ENCODE results near the gene GRAP2.
"Not testable (repeated sequence)": the region's sequence is repeated elsewhere in the genome, so short reads cannot be mapped to it uniquely, and the experiment has no call there.

Gene GRAP2

GRCh38 chr22:39970742-39971141, 69.9 kb downstream of the GRAP2 start:
- no peak for DNase-seq

GRCh38 chr22:39972641-39973040, 71.8 kb downstream of the GRAP2 start:
- DNase-seq: no peak

GRCh38 chr22:39973656-39974055, 72.8 kb downstream of the GRAP2 start:
- no peak for DNase-seq

- DNase-seq: no peak
Measured at GRCh38 chr22:39974065-39974464, 73.2 kb downstream of the GRAP2 start.

- no peak for DNase-seq
Measured at GRCh38 chr22:39979048-39979447, 78.2 kb downstream of the GRAP2 start.

- DNase-seq: no peak
Measured at GRCh38 chr22:39979458-39979857, 78.6 kb downstream of the GRAP2 start.

- no peak for DNase-seq
Measured at GRCh38 chr22:39980596-39980995, 79.7 kb downstream of the GRAP2 start.

GRCh38 chr22:39983346-39983745, 82.5 kb downstream of the GRAP2 start:
- no peak for DNase-seq

- DNase-seq: no peak
Measured at GRCh38 chr22:39984006-39984405, 83.1 kb downstream of the GRAP2 start.

- no peak for DNase-seq
Measured at GRCh38 chr22:39984746-39985145, 83.9 kb downstream of the GRAP2 start.

GRCh38 chr22:39985383-39986035, 84.6 kb downstream of the GRAP2 start:
- DNase-seq: no peak

- no peak for DNase-seq
Measured at GRCh38 chr22:39988386-39989114, 87.7 kb downstream of the GRAP2 start.

- no peak for DNase-seq
Measured at GRCh38 chr22:39989633-39990032, 88.7 kb downstream of the GRAP2 start.

GRCh38 chr22:39990686-39991085, 89.8 kb downstream of the GRAP2 start:
- no peak for DNase-seq

- no peak for DNase-seq
Measured at GRCh38 chr22:39991159-39991860, 90.4 kb downstream of the GRAP2 start.

- no peak for DNase-seq
Measured at GRCh38 chr22:39992088-39992826, 91.4 kb downstream of the GRAP2 start.

GRCh38 chr22:39992894-39993293, 92.0 kb downstream of the GRAP2 start:
- not testable (repeated sequence) for DNase-seq

GRCh38 chr22:39994041-39994565, 93.2 kb downstream of the GRAP2 start:
- no peak for DNase-seq

GRCh38 chr22:39994566-39995392, 93.9 kb downstream of the GRAP2 start, which contains the start of gene FAM83F:
TSS of gene FAM83F (plus strand) at chr22:39994954. CDS start at chr22:39995043, 89 bp downstream.
- DNase-seq: no peak

GRCh38 chr22:39995393-39996252, 94.7 kb downstream of the GRAP2 start:
- no peak for DNase-seq

- no peak for DNase-seq
Measured at GRCh38 chr22:39996732-39997131, 95.8 kb downstream of the GRAP2 start.

Measured in SIG-M5 (cell line).